Gastroesophageal sphincter (tissue), 4 donors: Measurements from ENCODE around the gene KRTAP10-8. TPM values are rescaled to one million over a fixed set of nuclear protein-coding genes. Genes with fewer than 3 reads are reported as not detected.

ENCODE experiments used
- ATAC-seq: fragments of 150-250 bp; one replicate; pipeline ENCODE4 v1.9.1; 2016; ENCODE audit warnings: mild to moderate bottlenecking, moderate library complexity
- H3K27ac ChIP-seq, 4 donors: fragments of 200-600 bp; sonication (generic) in 3 of 4; 1 replicate in 3 of 4; 2 replicates in 1 of 4; pipeline ENCODE4 v1.5.1; 2016 to 2019
- H3K27me3 ChIP-seq: fragments of 200-600 bp; sonication (generic); one replicate; pipeline ENCODE4 v1.5.1; 2019
- H3K36me3 ChIP-seq, 2 donors: fragments of 200-600 bp; sonication (generic); one replicate each; pipeline ENCODE4 v1.5.1; 2019; ENCODE audit warnings: control low read depth in 1 of 2
- H3K4me1 ChIP-seq, 3 donors: fragments of 200-600 bp; sonication (generic); 1 replicate in 2 of 3; 2 replicates in 1 of 3; pipeline ENCODE4 v1.5.1; 2016 to 2019; ENCODE audit warnings: control low read depth in 2 of 3
- H3K4me3 ChIP-seq, 2 donors: fragments of 200-600 bp; sonication (generic); one replicate each; pipeline ENCODE4 v1.5.1; 2019; ENCODE audit warnings: mild to moderate bottlenecking in 1 of 2, moderate library complexity in 1 of 2
- H3K9me3 ChIP-seq, 3 donors: fragments of 200-600 bp; sonication (generic); one replicate each; pipeline ENCODE4 v1.5.1; 2017 to 2019; ENCODE audit warnings: control low read depth in 2 of 3
- EP300 ChIP-seq: sonication (generic); formaldehyde crosslinking; IDR thresholded peaks from one replicate; pipeline ENCODE4 v1.6.1; 2017; ENCODE audit warnings: antibody characterized with exemption, mild to moderate bottlenecking
- POLR2A ChIP-seq, 2 donors: fragments of 450-650 bp; IDR thresholded peaks; one replicate each; pipeline ENCODE4 v1.6.1; 2017; ENCODE audit warnings: antibody characterized with exemption in 2 of 2, mild to moderate bottlenecking in 2 of 2, moderate library complexity in 1 of 2
- POLR2AphosphoS5 ChIP-seq: sonication (generic); formaldehyde crosslinking; IDR thresholded peaks from one replicate; pipeline ENCODE4 v1.6.1; 2017; ENCODE audit warnings: antibody characterized with exemption
- WGBS, 2 donors: methylation state at CpG; one replicate each; pipeline ENCODE4 v1.1.5; 2018; ENCODE audit warnings: low coverage in 1 of 2; 5-methylcytosine and 5-hydroxymethylcytosine counted together
- total RNA-seq, 4 donors: library from RNA; depleted of rRNA; stranded (reverse); fragments of >200 nt; gene quantifications; one replicate each; pipeline ENCODE4 v1.1.0, GENCODE V29; 2016
- TF ChIP-seq, protein P1 (sequence below), 4 experiments: fragments of 200-600 bp in 2 of 4; fragments of 450-650 bp in 2 of 4; sonication (generic) in 1 of 4; IDR thresholded peaks; one replicate each; pipeline ENCODE4 v1.5.1; 2017 to 2019; ENCODE audit warnings: antibody characterized with exemption in 4 of 4, mild to moderate bottlenecking in 2 of 4, moderate library complexity in 2 of 4

KRTAP10-8 gene
- total RNA-seq, 4 donors from 2014 or later, result not detected

DNA sequence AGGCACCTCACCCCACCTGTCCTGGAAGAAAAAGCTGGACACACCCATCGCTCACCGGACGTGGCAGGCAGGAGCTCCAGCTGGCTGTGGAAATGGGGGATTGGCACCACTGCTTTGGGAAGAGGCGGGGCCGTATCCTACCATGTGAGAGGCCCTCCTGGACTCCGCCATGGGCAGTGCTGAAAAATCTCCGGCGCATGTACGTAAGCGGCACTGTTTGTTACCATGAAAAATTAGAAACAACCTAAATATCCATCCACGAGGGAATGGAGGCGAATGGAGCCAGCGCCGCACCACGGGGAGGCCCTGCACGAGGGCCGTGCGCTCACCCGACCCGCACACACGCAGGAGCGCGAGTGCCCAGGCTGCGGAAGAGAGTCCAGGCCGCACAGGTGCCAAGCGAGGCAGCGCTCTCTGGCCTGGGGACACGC lies 3.1 kb downstream of the KRTAP10-8 start:
- WGBS, 2 donors, result 74 to 92% methylated on average over 3 to 16 of the region's 28 CpGs
- TF ChIP-seq EP300 (no peak), POLR2AphosphoS5 (no peak), POLR2A (IDR thresholded peaks at IDR 0.05) (no peak)
- TF ChIP-seq, protein P1, sequence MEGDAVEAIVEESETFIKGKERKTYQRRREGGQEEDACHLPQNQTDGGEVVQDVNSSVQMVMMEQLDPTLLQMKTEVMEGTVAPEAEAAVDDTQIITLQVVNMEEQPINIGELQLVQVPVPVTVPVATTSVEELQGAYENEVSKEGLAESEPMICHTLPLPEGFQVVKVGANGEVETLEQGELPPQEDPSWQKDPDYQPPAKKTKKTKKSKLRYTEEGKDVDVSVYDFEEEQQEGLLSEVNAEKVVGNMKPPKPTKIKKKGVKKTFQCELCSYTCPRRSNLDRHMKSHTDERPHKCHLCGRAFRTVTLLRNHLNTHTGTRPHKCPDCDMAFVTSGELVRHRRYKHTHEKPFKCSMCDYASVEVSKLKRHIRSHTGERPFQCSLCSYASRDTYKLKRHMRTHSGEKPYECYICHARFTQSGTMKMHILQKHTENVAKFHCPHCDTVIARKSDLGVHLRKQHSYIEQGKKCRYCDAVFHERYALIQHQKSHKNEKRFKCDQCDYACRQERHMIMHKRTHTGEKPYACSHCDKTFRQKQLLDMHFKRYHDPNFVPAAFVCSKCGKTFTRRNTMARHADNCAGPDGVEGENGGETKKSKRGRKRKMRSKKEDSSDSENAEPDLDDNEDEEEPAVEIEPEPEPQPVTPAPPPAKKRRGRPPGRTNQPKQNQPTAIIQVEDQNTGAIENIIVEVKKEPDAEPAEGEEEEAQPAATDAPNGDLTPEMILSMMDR (IDR thresholded peaks at IDR 0.05), result no peak
- peaks cover 72% of the 10 kb centered on the region for H3K27me3 ChIP-seq
- peaks cover 0 to 37% (median 0%) of the 10 kb centered on the region in 3 donors for H3K9me3 ChIP-seq
- H3K4me3 ChIP-seq, result no peak overlapping the region
- no peak for ATAC-seq
- H3K4me1 ChIP-seq, result no peaks in the 10 kb centered on the region
- no peaks in the 10 kb centered on the region for H3K36me3 ChIP-seq
- H3K27ac ChIP-seq, result no peak overlapping the region

DNA sequence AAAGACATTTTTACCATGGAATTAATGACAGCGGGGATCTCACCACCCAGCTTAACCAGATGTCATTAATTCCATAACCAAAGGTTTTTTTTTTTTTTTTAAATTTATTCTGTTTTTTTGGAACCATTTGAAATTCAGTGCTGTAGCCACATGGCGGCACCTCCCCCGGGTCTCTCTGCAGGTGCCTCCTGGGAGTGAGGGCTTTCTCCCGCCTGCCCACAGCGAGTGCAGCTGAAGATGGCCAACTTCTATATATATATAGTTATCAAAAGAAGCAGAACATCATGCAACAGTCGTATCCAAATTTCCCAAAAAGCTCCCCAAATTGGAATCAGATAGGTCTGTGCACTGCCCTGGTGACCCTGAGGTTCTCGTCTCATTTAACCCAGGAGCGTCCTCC lies 3.6 kb downstream of the KRTAP10-8 start:
- no peak for ATAC-seq
- Histone ChIP-seq H3K4me3 (no peak overlapping the region), H3K9me3 (peaks cover 0 to 35% (median 0%) of the 10 kb centered on the region in 3 donors), H3K27me3 (peaks cover 67% of the 10 kb centered on the region), H3K27ac (no peak overlapping the region), H3K4me1 (no peaks in the 10 kb centered on the region), H3K36me3 (no peaks in the 10 kb centered on the region)
- 74 to 78% methylated on average over 1 to 4 of the region's 8 CpGs for WGBS, 2 donors
- TF ChIP-seq EP300, result no peak
- no peak for TF ChIP-seq POLR2A (IDR thresholded peaks at IDR 0.05)
- TF ChIP-seq POLR2AphosphoS5, result no peak
- TF ChIP-seq, protein P1 (IDR thresholded peaks at IDR 0.05), result no peak

DNA sequence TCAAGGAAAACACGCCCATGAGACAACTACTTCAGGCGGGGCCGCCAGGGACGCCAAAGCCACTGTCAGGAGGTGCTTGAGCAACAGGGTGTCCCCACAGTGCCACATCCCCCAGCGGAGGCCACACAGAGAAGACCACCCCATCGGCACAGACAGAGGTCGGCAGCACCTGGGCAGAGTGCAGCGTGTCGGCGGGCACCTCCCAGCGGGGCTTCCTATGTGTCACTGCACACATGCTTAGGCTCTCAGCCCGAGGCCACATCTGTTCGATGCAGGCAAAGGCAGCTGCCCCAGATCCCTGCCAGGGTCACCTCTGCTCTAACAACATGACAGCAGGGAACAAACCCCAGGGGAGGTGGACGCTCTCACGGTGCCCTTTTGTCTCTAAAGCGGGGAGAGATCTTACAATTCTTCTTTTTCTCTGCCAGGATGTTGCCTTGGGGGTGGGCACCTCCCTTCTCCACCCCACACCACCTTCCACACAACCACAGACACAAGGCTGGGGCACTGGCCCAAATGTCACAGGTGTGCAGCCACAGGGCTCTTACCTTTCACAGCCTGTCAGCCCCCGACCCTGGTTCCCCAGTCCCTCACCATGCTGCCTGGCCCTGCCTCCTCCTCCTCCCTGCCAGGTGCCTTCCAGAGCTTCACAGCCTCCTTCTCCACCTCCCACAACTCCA lies 4.2 kb downstream of the KRTAP10-8 start:
- no peak for ATAC-seq
- no peaks in the 10 kb centered on the region for H3K36me3 ChIP-seq
- no peak overlapping the region for H3K4me3 ChIP-seq
- H3K9me3 ChIP-seq, result peaks cover 0 to 29% (median 0%) of the 10 kb centered on the region in 3 donors
- H3K27me3 ChIP-seq, result peaks cover 64% of the 10 kb centered on the region
- 40 to 54% methylated on average over 3 to 4 of the region's 17 CpGs for WGBS, 2 donors
- no peak for TF ChIP-seq POLR2A (IDR thresholded peaks at IDR 0.05)
- TF ChIP-seq POLR2AphosphoS5, result no peak
- no peak for TF ChIP-seq EP300
- TF ChIP-seq, protein P1 (IDR thresholded peaks at IDR 0.05), result no peak
- H3K4me1 ChIP-seq, result no peaks in the 10 kb centered on the region
- no peak overlapping the region for H3K27ac ChIP-seq

DNA sequence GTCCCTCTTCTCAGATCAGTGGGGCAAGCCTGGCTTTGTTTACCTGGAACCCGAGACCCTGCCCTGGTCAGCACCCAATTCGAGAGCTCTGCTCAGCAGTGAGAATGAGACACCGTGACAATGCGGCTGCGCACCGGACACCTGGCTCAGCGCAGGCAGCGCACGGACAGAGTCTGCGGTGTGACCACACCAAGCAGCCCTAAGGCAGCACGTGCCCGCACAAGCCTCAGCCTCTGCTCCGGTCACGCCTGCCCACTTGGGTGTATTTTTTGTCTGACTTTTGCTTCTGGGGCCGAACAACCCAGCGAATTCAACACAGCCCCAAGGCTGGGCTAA lies 4.7 kb downstream of the KRTAP10-8 start:
- Histone ChIP-seq H3K27me3 (peaks cover 62% of the 10 kb centered on the region), H3K9me3 (peaks cover 0 to 24% (median 0%) of the 10 kb centered on the region in 3 donors), H3K4me3 (no peak overlapping the region), H3K27ac (no peak overlapping the region), H3K36me3 (no peaks in the 10 kb centered on the region), H3K4me1 (no peaks in the 10 kb centered on the region)
- no peak for ATAC-seq
- 70% methylated on average over 2 of the region's 16 CpGs; no CpG with 5 or more reads in 1 of the 2 donors for WGBS, 2 donors
- TF ChIP-seq POLR2A (IDR thresholded peaks at IDR 0.05) (no peak), EP300 (no peak), POLR2AphosphoS5 (no peak)
- TF ChIP-seq, protein P1 (IDR thresholded peaks at IDR 0.05), result no peak

DNA sequence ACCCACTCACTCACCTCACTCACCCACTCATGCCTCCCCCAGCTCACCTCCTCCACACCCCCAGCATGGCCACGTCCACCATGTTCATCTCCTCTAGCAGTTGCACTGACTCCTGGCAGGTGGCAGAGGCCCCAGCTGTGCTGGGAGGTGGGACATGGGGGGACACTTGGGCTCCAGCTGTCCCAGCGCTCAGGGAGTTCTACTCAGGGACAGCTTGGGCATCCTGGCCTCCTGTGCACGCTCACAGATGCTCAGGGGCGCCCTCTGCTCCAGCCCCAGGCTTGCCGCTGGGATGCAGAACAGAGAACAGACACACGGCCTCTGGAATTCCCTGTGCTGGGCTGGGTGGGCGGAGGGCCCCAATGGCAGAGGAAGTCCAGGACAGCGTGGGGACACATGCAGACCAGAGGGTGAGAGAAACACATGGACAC lies 5.2 kb downstream of the KRTAP10-8 start:
- TF ChIP-seq, protein P1 (IDR thresholded peaks at IDR 0.05), result no peak
- TF ChIP-seq EP300 (no peak), POLR2AphosphoS5 (no peak), POLR2A (IDR thresholded peaks at IDR 0.05) (no peak)
- WGBS, 2 donors, result no CpG with 5 or more reads among the region's 8 CpGs
- Histone ChIP-seq H3K27me3 (peaks cover 56% of the 10 kb centered on the region), H3K9me3 (peaks cover 0 to 19% (median 0%) of the 10 kb centered on the region in 3 donors), H3K36me3 (no peaks in the 10 kb centered on the region), H3K4me1 (no peaks in the 10 kb centered on the region), H3K27ac (no peak overlapping the region), H3K4me3 (no peak overlapping the region)
- no peak for ATAC-seq
